Stimulated activated CD4-positive, alpha-beta T cell treated with anti-CD3 and anti-CD28 coated beads, Interleukin-12 subunit alpha, Interleukin-12 subunit beta, amount 100 ng/mL, for 4 hours (primary cell): ENCODE results near the gene ABCA6.
"Not testable (repeated sequence)": the region's sequence is repeated elsewhere in the genome, so short reads cannot be mapped to it uniquely, and the experiment has no call there.

ENCODE experiments used
- DNase-seq: peaks from one replicate; pipeline ENCODE4 v3.0.0-alpha.2; 2020

The ABCA6 gene

DNA sequence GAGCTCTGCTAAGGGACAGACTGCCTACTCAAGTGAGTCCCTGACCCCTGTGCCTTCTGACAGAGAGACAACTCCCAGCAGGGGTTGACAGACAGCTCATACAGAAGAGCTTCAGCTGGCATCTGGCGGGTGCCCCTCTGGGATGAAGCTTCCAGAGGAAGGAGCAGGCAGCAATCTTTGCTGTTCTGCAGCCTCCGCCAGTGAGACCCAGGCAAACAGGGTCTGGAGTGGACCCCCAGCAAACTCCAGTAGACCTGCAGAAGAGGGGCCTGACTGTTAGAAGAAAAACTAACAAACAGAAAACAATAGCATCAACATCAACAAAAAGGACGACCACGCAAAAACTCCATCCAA lies 70.5 kb downstream of the ABCA6 start:
- not testable (repeated sequence) for DNase-seq

DNA sequence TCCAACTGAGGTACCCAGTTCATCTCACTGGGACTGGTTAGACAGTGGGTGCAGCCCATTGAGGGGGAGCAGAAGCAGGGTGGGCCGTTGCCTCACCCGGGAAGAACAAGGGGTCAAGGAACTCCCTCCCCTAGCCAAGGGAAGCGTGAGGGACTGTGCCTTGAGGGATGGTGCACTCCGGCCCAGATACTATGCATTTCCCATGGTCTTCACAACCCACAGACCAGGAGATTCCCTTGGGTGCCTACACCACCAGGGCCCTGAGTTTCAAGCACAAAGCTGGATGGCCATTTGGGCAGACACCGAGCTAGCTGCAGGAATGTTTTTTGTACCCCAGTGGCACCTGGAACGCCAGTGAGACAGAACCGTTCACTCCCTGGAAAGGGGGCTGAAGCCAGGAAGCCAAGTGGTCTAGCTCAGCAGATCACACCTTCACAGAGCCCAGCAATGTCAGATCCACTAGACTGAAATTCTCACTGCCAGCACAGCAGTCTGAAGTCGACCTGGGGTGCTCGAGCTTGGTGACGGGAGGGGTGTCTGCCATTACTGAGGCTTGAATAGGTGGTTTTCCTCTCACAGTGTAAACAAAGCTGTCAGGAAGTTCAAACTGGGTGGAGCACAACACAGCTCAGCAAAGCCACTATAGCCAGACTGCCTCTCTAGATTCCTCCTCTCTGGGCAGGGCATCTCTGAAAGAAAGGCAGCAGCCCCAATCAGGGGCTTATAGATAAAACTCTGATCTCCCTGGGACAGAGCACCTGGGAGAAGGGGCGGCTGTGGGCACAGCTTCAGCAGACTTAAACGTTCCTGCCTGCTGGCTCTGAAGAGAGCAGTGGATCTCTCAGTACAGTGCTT lies 71.1 kb downstream of the ABCA6 start:
- DNase-seq = not testable (repeated sequence)

DNA sequence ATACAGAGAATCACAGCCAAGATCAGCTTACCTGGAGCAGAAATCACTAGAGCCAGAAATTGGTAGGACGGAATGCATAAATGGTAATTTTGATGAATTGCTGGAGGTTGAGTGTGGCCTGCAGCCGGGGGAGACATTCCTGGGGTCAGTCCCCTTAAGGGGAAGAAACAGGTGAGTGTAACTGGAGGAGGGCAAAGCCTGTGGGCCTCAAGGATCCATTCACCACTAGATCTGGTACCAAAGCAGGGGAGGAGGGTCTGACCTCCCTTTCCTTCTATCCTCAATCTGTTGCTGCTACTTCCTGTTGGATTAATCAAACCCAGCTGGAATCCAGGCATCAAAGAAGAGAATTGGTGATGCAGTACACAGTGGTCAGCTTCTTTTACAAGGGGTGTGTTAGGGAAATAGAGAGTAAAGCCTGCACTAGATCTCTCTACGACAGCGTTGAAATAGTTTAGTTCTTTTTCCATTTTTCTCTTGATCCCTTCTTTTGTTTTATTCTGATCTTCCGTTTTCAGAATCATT lies 72.4 kb downstream of the ABCA6 start:
- no peak for DNase-seq

DNA sequence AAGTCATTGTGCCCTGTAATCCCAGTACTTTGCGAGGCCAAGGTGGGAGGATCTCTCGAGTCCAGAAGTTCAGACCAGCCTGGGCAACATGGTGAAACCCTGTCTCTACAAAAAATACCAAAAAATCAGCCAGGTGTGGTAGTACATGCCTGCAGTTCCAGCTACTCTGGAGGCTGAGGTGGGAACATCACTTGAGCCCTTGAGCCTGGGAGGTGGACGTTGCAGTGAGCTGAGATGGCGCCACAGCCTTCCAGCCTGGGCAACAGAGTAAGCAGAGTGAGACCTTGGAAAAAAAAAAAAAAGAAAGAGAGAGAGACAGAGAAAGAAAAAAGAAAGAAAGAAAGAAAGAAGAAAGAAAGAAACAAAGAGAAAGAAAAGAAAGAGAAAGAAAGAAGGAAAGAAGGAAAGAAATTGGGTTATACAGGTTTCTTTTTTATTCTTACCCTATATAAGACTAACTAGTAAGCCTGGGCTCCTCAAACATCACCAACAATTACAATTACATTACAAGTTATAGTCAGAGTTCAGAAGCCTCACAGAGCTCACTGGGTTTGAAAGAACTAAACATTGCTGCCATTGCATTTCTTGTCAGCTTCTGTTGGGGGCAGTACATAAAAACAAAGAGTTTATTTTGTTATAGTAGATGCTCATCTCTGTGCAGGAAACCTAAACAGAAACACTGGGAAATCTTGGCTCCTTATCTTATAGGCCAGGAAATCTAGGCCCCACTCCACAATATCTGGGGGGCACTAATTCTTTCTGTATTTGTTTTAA lies 74.2 kb downstream of the ABCA6 start:
- DNase-seq = no peak

DNA sequence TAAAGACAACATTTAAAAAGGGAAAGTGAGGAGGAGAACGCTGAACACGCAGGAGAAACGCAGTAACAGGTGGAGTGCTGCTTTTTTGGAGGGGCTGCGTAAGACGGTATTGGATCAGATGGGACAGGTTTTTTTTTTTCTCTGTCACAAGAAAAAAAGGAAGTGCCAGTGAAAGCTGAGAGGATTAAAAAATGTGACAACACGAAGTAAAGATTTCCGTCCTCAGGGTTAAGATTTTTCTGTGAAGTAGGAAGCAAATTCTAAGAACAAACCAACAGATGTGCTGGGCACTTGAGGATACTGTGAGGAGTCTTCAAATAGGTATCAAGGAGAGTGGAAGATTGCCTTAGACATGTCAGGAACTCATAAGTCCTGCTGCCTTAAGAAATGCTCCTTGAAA lies 75.2 kb downstream of the ABCA6 start:
- no peak for DNase-seq

DNA sequence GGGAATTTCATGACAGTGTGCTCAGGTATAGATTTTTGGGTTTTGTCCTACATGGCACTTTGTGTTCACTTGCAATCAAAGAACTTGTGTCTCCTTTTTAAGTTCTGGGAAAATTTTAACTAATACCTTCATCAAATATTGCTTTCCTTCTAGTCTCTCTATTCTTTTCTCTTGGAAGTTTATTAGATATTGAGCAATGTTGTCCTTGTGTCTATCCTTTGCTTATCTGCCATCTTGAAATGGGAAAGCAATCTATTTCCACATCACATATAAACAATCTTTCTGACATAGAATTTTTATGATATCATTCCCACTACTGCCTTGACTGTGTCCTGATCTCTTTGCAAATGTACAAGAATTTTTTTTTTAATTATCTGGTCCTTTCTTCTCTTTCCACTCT lies 76.6 kb downstream of the ABCA6 start:
- no peak for DNase-seq

DNA sequence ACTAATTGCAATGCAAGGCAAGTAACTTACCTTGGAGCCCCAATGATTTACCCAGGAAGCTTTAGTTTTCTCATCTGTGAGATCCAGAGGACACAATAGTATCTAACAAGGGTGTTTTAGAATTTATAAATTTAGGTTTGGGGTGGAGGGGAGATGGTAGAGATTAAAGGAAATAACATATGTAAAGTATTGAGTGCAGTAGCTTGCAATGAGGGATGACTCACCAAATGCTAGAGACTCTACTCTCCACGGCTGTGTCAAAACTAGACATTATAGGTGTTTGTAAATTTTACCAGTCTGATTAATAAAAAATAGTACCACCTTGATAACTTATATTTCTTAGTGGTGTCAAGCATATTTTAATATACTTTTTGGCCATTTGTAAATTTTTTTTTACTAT lies 77.2 kb downstream of the ABCA6 start:
- no peak for DNase-seq

DNA sequence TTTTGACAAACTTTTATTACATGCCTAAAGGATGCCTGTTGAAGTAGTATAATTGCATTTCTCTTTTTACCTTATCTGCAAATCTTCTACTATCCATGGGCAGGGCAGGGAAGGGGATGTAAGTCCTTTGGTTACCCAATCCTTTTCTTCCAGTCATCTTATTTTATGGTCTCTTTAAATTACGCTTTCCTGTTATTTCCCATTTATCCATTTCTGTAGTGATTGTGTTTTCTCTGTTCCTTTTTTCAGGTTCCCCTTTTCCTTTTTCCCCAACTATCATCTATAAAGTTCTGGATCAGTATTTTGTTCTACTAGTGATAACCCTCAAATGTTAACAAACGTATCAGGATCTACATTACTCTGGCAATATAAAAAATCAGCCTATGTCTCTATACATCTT lies 77.7 kb downstream of the ABCA6 start:
- DNase-seq = no peak

DNA sequence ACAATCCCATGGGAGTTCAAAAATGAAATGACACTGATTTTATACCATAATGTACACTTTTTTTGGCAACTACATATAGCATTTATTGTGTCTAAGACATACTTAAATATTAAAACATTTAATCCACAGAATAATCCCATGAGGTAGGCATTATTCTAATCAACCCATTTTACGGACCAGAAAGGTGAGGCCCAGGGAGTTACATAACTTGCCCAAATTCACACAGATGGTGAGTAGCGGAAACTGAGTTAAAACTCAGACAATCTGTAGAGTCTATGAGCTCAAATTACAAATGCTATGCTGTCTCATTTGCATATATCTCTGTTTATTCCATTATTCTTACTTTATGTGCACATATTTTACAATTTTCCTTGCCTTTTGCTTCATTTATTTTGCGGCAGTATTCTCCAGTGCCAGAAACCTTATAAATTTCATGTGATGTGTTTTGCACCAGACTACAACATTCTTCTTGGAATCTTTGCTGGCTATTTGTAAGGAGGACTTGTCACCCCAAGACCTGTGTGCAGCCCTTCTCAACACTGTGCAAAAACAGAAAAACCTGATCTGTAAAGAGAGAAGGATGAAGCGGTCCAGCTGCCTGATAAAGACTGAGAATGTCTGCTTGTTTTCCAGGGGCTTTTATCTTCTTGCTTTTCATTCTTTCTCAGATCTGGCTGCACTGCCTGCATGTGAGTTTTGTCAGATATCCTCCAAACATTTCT lies 78.7 kb downstream of the ABCA6 start:
- no peak for DNase-seq

DNA sequence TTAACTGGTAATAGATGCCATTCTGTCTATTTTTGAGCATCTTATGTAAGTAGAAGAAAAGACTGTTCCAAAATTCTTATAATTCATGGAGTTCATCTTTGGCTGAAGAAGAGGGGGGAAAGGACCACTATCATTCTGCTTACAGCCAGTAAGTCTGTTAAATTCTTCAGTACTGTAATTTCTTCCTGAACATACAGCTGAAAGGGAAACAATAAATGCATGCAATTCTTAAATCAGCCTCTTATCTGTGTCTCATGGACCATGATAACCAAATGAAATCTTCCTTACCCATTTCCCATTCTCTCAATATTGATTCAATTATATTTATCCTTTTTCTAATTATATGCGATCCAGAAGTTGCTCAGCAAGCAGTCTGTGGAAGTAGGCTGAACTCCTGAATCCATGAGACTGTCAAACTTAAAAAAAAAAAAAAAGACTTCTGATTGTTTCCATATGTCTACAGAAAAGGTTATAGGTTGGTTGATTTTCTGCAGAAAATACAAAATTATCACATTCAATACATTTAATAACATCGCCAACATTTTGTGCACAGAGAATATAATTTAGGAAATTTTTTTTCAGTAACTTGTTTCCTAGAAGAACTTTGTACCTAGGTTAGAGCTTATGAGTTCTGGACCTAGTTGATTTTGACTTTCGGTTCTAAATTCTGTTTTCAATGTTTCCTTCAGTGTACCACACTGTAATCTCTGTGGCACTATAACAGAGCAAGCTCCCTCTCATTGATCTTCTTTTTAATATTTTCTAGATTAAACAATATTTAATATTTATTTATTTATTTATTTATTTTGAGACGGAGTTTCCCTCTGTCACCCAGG lies 79.8 kb downstream of the ABCA6 start:
- DNase-seq = no peak

DNA sequence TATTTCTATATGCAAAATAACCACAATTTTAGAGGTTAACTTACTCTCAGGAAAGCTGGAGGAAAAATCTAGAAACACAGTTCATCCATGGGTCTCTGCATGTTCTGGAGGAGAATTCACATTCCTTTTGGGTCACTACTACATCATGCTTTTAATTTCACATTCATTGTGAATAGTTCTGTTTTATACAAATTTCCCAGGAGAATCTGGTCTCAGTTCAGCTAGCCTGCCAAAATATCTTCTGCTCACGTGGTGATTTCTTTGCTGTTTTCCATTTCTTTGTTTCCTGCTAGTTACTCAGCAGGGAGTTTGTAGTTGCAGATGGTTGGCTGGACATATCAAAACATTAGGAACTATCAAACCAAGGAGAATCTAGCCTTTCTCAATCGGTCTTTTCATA lies 80.9 kb downstream of the ABCA6 start, which contains the start of gene ABCA9:
ABCA9 (minus strand) TSS at position 106 of the 400 bp plus-strand sequence. CDS start 9,801 bp downstream, outside the sequence.
- no peak for DNase-seq

DNA sequence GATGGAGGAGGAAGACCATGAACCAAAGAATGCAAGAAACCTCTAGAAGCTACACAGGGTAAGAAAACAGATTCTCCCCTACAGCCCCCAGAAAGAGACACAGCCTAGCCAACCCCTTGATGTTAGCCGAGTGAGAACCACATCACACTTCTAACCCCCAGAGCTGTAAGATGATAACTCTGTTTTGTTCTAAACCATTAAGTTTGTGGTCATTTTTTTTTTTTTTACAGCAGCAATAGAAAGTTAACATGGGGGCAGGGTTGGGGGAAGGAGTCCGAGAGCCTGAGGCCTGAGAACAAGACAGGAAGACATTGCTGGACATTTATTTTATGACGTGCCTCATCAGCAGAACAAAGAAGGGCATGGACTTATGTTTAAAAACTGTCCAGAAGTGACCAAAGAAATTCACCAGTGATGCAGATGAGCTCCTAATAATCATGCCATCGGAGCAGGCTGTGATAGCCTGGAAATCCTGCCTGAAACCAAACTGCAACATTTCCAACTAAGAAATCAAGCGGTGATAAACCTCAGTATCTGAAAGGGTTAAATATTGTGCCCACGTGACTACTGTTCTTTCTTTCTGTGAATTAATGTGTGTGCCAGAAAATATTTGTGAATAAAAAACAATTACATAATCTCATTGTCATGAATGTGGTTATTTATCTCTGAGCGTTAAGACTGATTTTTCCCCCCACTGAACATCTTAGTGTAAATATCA lies 82.1 kb downstream of the ABCA6 start:
- no peak for DNase-seq

DNA sequence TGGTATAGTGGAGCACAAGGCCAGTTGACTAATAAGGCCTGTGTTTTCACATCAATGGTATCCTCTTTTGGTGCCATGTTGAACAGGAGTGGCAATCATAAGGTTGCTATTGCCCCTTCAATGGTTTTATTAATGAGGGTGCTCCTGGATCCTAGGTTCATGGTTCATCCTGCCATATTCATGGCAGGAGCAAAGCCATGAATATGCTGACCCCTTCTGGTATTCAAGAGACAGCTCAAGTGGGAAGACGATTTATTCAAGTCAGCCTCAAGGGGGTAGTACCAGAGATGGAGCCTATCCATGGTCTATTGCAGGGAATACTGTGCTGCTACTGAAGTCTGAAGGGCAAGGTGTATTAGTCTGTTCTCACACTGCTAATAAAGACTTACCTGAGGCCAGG lies 83.5 kb downstream of the ABCA6 start:
- no peak for DNase-seq

DNA sequence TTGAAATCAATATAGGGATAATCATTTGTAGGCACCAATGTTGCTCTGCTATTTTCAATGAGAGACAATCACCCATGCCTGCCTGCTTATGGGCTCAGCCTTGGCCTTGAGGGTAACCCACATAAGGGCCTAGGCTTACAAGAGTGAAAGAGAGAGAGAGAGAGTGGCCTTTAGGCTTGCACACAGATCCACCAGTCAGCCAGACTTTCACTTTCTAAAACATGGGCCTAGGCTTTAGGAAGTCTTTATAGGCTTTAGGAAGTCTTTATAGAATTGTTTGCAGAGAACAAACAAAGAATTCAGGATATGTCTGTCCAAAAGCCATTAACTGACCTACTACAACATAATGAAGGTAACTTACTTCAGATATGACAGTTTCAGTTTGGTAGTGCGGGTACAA lies 84.4 kb downstream of the ABCA6 start:
- no peak for DNase-seq

DNA sequence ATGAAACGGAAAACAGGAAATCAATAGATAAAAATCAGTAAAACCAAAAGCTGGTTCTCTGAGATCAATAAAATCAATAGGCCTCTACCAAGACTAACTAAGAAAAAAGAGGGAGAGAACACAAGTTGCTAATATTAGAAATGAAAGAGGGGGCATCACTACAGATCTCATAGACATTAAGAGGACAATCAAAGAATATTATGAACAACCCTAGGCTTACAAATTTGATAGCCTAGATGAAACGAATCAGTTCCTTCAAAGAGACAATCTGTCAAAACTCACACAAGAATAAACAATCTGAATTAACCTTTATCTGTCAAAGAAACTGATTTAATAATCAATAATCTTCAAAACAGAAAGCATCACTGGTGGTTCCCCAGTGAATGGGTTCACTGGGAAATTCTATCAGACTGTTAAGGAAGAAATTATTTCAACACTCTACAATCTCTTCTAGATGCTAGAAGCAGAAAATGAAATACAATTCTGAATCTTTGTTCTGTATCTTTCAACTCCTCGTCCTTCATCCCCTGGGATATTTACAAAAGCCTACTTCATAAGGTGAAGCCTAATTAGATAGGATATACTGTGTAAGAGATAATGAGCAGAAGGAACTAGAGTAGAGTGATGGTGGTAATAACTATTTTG lies 85.4 kb downstream of the ABCA6 start:
- no peak for DNase-seq

DNA sequence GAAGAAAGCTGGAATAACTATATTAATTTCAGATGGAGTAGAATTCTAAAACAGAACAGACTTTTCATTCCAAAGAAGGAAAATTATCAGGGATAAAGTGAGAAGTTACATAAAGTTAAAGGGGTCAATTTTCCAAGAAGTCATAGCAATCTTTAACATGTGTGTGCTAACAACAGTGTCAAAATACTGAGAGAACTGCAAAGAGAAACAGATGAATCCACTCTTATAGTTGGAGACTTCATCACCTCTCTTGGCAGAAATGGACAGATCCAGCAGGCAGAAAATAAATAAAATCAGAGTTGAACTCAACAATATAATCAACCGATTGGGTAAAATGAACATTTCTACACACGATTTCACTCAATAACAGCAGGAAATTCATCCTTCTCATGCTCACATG lies 86.4 kb downstream of the ABCA6 start:
- no peak for DNase-seq

DNA sequence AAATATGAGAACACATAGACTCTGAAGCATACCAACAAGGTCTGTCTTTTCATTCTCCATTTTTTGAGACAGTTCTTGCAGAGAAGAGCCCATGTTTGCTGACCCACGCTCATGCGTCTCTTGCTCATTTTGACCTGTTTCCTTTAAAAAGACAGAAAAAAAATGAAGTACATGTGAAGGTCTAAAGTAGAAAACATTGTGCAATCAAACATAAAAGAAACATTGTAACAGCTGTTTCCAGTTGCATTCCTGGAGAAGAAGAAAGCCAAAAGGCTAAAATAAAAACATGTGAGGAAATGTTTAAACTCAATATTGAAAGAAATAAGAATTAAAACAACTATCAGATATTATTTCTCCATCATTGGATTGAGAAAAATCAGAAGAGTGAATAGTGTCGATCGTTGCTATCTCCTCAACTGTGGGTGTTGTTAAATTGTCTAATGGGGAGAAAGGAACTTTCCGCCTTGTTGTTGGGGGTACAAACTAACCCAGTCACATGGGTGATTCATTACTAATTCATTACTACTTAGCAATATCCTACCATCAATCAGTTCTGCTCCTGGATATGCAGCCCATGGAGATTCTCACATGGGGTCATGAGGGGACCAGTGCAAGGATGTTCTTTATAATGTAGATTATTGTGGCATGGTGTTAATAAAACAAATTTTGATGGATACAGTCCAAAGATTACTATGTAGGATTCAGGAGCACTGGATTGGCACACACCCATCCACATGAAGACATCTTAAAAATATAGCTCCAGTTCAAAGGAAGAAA lies 90.5 kb downstream of the ABCA6 start:
- DNase-seq = no peak

DNA sequence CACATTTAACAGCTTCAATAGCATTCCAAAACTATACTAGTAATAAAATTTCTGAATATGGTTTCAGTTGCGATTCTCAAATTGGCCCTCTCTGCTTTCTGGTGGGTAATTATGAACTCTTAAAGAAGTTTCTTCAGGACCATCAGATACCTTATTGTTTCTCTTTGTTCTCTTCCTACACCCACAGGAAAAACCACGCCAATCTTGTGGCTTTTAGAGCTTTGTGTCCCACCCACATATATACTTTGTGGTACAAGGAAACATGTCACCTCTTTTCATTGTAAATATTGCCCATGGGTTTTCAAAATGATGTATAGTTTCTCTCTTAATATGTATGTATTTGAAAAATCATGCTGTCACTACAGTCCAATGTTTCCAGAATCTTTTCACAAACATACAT lies 93.1 kb downstream of the ABCA6 start:
- DNase-seq = no peak

DNA sequence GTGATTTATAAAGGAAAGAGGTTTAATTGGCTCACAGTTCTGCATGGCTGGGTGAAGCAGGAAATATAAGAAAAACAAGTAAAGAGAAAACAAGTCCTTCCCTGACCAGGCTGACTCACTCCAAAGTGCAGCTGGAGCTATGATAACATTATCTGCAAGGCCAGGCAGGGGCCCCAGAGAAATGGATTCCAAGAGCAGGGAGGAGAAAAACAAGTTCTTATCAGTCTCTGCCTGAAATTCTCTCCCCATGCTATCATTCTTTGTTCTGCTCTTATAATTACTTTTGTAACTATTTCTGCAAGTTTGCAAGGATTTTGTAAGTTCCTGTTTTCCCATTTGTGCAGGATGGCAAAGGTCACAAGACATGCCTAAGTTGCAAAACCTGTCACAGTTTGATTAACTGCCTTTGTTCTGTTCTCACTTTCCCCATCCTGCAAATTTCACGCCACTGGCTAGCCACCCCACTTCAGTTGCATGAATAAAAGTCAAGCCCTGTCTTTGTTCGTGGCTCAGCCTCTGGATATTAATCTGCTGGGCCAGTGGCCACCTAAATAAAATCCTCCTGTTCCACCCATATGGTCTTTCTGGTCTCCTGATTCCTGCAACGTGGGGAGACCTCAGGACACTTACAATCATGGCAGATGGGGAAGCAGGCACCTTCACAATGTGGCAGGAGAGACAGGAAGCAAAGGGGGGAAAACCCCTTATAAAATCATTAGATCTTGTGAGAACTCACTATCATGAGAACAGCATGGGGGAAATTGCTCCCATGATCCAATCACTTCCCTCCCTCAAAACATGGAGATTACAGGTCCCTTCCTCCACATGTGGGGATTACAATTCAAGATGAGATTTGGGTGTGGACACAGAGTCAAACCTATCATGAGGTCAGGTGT lies 94.1 kb downstream of the ABCA6 start:
- no peak for DNase-seq
